ENCODE measurements around the gene NAV2. TPM values are rescaled to one million over a fixed set of nuclear protein-coding genes. Genes with fewer than 3 reads are reported as not detected.

Gene NAV2
- total and polyA plus RNA-seq, 11 donors = 7.6 to 46.5 (median 20.2) TPM

GRCh38 chr11:19903620-19904069, 191.0 kb downstream of the NAV2 start:
- peak; percentile 44 to 73 (median 63) for ATAC-seq
- Histone ChIP-seq H3K27me3 (no peaks in the 10 kb centered on the region), H3K4me1 (peaks cover 0 to 26% (median 5%) of the 10 kb centered on the region in 12 donors), H3K9me3 (no peaks in the 10 kb centered on the region), H3K4me3 (no peak overlapping the region), H3K27ac (peak overlapping the region in 1 of 12 donors; percentile 10), H3K36me3 (peaks cover 0 to 4% (median 0%) of the 10 kb centered on the region in 9 donors)
- intact Hi-C loops (cut with DNase I) = loop anchor here (1.0 to 5.0 kb wide), 9 partner anchors 86 to 347 kb away; no protein-coding TSS in a partner anchor
- DNase-seq = peak in 4 of 5 donors; percentile 46 to 75 (median 68)
- peak; percentile 68 to 85 (median 76) for TF ChIP-seq CTCF (IDR thresholded peaks at IDR 0.05)
- TF ChIP-seq POLR2A (IDR thresholded peaks at IDR 0.05) = no peak
- 0 to 20% (median 13%) methylated on average over 1 of the region's 1 CpG for WGBS, 4 donors

GRCh38 chr11:19905280-19905853, 192.7 kb downstream of the NAV2 start:
- Histone ChIP-seq H3K4me3 (no peak overlapping the region), H3K9me3 (no peaks in the 10 kb centered on the region), H3K36me3 (peaks cover 0 to 4% (median 0%) of the 10 kb centered on the region in 9 donors), H3K4me1 (peaks cover 0 to 24% (median 3%) of the 10 kb centered on the region in 12 donors), H3K27me3 (no peaks in the 10 kb centered on the region), H3K27ac (peak overlapping the region in 4 of 12 donors; percentile 35 to 52 (median 40))
- ATAC-seq = peak in 3 of 4 donors; percentile 29 to 41 (median 32)
- DNase-seq = no peak
- 13 to 21% (median 15%) methylated on average over 2 of the region's 2 CpGs for WGBS, 4 donors
- TF ChIP-seq POLR2A (IDR thresholded peaks at IDR 0.05) (no peak), CTCF (IDR thresholded peaks at IDR 0.05) (peak; percentile 46 to 67 (median 57))
- intact Hi-C loops (cut with DNase I) = loop anchor here in 2 of 10 donors (2.0 to 5.0 kb wide), 3 partner anchors 163 to 349 kb away; no protein-coding TSS in a partner anchor

- H3K9me3 ChIP-seq = no peaks in the 10 kb centered on the region
- H3K36me3 ChIP-seq = peaks cover 0 to 4% (median 0%) of the 10 kb centered on the region in 9 donors
- intact Hi-C loops (cut with DNase I) = loop anchor here in 1 of 10 donors (5.0 kb wide), 1 partner anchor 164 kb away; no protein-coding TSS in a partner anchor
- peaks cover 0 to 21% (median 3%) of the 10 kb centered on the region in 12 donors for H3K4me1 ChIP-seq
- DNase-seq = no peak
- TF ChIP-seq POLR2A (IDR thresholded peaks at IDR 0.05) (no peak), CTCF (IDR thresholded peaks at IDR 0.05) (no peak)
- ATAC-seq = no peak
- H3K27me3 ChIP-seq = no peaks in the 10 kb centered on the region
- H3K4me3 ChIP-seq = no peak overlapping the region
- no peak overlapping the region for H3K27ac ChIP-seq
- 93 to 100% (median 96%) methylated on average over 3 of the region's 3 CpGs for WGBS, 4 donors
Measured at GRCh38 chr11:19906126-19906525, 193.5 kb downstream of the NAV2 start.

- no peak for TF ChIP-seq POLR2A (IDR thresholded peaks at IDR 0.05)
- TF ChIP-seq CTCF (IDR thresholded peaks at IDR 0.05) = no peak
- DNase-seq (no peak), ATAC-seq (no peak)
- Histone ChIP-seq H3K36me3 (peaks cover 0 to 4% (median 0%) of the 10 kb centered on the region in 9 donors), H3K27me3 (no peaks in the 10 kb centered on the region), H3K9me3 (no peaks in the 10 kb centered on the region), H3K4me3 (no peak overlapping the region), H3K4me1 (peaks cover 0 to 25% (median 3%) of the 10 kb centered on the region in 12 donors), H3K27ac (no peak overlapping the region)
- intact Hi-C loops (cut with DNase I) = loop anchor here in 1 of 10 donors (5.0 kb wide), 1 partner anchor 165 kb away; no protein-coding TSS in a partner anchor
- 78 to 83% (median 80%) methylated on average over 5 of the region's 5 CpGs for WGBS, 4 donors
Measured at GRCh38 chr11:19907008-19907579, 194.5 kb downstream of the NAV2 start.
